GF-D8 (cell line): ENCODE measurements around the gene CACNA1B.
"Not testable (repeated sequence)": the region's sequence is repeated elsewhere in the genome, so short reads cannot be mapped to it uniquely, and the experiment has no call there.

Experiments
- DNase-seq: peaks from one replicate; lab custom pipeline; 2025; lab: John Stamatoyannopoulos, UW

The CACNA1B gene

GRCh38 chr9:137877506-137878122, at the start of gene CACNA1B:
Gene CACNA1B, plus strand, starts transcription at chr9:137877782. Its CDS starts 152 bp downstream, at chr9:137877934.
- not testable (repeated sequence) for DNase-seq

GRCh38 chr9:137827908-137828526, 49.6 kb upstream of the CACNA1B start:
- no peak for DNase-seq

- DNase-seq, result no peak
These were observed 48.9 kb upstream of the CACNA1B start for GRCh38 chr9:137828527-137829259.

DNA sequence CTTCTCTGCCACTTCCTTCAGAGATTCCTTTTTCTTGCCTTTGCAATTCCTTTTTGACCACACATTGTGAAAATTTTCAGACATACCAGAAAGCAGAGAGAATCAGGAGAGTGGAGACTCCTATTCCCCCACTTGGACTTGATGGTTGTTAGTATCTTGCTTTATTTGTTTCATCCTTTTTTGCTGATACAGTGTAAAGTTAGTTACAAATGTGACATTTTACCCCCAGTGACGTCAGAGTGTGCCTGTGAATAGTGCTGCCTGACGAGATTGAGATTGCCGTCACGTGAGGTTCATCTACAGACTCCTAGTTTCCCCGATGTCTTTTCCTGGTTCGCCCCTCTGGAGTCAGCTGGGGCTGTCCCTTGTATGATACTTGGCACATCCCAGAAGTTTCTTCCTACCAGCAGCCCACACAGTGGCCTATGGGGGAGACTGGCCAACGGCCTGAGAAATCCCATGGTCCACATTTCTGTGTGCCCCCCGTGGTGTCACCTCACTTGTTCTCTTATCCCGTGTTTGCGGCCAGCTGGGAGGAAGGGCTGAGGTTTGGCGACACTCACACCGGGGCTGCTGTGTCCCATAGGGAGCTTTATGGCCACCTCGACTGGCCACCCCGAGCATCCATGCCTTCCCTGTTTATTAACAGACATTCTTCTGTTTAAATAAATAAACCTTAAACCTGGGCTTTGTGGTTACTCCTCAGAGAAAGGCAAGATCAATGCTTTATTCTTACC, 48.2 kb upstream of the CACNA1B start:
- DNase-seq, result no peak

DNA sequence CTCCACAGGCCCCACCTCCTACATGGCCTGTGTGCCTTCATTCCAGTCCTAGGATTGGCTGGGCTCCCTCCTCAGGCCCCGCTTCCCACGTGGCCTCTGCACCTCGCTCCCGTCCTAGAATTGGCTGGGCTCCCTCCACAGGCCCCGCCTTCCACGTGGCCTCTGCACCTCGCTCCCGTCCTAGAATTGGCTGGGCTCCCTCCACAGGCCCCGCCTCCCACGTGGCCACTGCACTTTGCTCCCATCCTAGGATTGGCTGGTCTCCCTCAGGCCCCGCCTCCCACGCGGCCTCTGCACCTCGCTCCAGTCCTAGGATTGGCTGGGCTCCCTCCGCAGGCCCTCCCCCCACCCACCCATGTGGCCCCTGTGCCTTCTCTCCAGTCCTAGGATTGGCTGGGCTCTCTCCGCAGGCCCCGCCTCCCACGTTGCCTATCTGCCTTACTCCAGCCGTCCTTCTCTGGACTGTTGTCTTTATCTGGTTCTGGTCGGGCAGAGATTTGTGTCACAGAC, 45.3 kb upstream of the CACNA1B start:
- DNase-seq, result no peak

DNA sequence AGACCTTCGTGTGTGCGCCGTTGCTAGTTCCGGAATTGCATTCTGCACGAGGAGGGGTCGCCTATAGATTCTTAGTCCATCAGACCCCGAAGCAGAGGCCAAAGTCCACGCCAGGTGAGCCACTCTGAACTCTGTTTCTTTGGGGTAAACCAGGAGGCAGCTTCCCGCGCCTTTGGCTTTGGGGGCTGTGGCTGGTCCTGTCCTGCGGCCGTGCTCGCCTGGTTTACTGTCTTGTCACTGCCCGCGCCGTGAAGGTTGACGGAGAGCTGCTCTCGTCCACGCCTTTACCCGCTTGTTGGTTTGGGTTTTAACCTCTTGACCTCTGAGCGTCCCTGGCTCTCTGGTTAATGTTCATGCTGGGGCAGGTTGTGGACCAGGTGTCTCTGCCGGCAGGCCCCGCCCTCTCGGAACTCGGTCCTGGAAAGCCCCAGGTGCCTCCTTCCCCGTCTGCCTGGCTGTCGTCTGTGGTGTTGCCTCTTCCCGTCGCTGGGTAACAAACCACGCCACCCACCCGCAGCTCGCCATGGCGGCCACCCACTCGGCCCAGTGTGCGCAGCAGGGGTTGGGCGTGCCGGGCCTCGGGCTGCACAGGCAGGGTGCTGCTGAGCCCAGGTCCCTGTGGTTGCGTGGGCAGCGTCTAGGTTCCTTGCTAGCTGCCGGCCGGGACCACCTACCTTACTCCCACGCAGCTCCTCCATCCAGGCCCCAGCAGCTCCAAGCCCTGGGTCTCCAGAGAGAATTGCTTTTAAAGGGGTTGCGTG, 44.6 kb upstream of the CACNA1B start:
- DNase-seq, result no peak

GRCh38 chr9:137833721-137834613, 43.6 kb upstream of the CACNA1B start:
- DNase-seq, result no peak

GRCh38 chr9:137834846-137835546, 42.6 kb upstream of the CACNA1B start:
- DNase-seq, result no peak

DNA sequence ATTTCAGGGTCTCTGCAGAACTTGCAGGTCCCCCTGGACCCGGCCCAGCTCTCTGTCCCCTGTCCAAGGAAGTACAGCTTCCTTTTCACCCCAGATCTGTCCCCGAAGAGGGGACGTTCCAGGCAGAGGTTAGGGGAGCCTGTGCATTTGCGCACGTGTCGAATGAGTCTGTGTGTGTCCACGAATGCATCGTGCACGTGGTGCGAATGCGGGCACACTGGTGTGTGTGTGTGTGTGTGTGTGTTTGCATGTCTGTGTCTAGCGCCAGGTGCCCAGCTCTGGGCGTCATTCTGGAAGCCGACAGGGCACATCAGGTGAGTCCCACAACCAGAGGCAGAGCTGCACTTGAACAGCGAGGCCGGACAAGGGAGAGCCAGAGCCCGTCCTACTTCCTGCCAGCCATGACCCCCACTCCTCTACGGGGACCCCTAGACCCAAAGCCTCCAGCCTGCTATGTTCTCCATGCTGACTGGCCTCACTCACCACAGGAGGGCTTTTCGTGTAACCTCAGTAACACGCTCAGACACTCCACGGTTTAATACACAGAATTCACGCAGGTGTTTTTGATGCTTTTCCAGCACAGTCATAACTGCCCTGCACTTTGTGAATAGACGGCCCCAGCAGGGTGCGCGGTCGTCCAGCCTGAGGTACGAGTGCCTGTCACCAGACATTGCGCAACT, 41.3 kb upstream of the CACNA1B start:
- DNase-seq, result no peak

DNA sequence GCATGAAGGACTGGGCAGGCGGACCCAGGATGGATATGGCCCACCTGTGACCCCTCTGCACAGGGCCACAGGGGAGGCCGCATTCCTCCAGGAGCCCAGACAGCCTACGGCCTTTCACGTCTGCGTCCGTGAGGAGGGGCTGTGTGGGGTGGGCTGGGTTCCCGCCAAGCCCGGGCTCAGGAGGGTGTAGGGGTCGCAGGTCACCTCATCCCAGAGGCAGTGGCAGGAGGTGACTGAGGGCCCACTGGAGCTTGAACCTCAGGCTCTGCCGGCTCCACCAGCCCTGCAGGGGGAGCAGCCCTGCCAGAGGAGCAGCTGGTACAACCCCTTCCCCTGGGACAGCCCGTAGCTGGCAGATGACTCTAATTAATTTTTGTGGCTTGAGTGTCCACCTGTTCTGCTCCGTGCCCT, 40.7 kb upstream of the CACNA1B start:
- no peak for DNase-seq

DNA sequence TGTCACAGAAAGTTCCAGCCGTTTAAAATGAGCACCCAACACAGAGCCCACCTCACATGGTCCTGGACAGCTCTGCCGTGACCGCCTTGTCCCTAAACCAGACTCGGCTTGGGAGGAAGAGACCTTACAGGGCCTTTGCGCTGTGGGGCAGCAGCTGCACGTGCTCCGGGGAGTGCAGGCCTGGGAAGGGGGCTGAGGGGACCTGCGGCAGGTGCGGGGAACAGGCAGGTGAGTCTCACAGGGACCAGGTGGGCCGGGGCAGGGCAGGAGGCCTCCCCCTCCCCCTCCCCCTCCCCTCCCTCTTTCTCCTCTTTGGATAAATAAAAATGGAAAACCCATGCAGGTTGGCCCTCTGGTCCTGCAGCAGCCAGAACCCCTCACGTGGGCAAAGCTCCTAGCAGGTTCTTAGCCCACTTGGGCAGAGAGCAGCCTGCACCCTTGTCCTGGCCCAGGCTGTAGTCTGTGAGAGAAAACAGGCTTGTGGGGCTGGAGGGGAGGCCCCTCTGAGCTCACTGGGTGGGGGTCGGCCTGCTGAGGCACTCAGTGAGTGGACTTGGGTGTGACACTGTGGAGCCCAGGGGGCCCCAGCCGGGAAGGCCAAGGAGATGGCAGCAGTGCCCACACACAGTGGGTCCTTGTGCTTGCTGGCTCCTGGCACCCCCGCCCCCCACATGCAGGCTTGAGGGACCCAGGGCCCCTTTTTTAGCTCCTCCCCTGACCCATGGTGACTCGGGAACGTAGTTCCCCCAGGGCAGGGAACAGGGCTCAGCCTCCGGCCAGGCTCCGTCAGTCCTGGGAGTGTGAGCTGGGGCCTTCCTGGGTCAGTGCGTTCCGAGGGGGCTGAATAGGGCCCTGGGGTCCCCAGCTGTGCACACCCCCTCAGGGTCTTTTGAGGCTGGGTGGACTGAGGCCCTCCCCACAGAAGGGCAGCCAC, 40.0 kb upstream of the CACNA1B start:
- DNase-seq, result no peak

DNA sequence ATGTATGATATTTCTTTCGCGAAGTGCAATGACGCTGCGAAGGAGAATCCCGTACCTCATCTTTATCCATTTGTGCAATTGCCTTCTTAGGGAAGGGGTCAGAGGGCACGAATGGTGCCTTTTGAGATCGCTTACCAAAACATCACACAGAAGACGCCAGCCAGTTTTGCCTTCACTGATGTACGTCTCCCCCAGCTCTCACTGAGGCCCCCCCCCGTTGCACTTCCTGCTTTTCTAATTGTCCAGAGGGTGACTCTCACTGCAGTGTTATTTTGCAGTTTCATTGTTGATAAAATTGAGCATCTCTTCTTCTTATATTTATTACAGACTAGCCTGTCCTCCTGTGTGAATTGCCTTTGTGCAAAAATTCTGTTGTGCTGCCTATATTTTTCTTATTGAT, 39.0 kb upstream of the CACNA1B start:
- no peak for DNase-seq

DNA sequence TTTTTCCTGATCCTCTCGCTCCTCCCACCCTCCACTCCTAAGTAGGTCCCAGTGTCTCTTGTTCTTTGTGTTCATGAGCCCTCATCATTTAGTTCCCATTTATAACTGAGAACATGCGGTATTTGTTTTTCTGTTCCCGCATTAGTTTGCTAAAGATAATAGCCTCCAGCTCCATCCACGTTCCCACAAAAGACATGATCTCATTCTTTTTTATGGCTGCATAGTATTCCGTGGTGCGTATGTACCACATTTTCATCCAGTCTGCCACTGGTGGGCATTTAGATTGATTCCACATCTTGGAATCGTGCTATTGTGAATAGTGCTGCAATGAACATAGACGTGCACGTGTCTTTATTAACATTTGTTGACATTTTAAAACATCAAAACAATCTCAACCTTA, 34.2 kb upstream of the CACNA1B start:
- no peak for DNase-seq

DNA sequence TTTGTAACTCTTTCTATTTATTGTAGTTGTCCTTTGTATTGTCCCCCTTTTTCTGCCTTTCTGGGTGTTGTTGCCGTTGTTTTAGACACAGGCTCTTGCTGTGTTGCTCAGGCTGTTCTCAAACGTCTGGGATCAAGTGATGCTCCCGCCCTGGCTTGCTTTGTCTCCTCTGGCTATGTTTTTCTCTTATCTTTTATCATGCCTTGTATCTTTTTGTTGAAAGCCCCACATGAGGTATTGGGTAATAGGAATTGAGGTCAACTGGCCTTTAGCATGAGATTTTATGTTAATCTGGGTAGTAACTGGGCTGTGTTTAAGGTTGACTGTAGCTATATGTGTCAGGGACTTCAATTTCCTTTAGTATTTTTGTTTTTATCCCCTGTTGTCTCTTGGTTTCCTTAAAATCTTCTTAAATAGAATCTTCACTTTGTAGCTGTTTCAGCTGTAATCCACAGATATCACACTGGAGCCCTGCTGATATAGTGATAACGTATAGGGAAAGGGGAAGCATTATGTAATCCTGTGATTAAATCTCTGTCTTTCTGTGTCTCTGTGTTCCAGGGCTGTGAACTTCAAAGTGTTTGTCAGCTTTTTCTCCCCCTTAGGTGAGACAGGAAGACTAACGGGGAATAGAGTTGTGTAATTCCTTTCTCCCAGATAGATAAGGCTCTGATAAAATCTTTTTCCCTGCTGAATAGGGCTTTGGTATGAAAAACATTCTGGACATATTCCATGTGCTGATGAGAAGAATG, 25.9 kb upstream of the CACNA1B start:
- no peak for DNase-seq

GRCh38 chr9:137853392-137853995, 24.1 kb upstream of the CACNA1B start:
- DNase-seq, result no peak

- DNase-seq, result no peak
These were observed 17.2 kb upstream of the CACNA1B start for GRCh38 chr9:137860361-137860760.

DNA sequence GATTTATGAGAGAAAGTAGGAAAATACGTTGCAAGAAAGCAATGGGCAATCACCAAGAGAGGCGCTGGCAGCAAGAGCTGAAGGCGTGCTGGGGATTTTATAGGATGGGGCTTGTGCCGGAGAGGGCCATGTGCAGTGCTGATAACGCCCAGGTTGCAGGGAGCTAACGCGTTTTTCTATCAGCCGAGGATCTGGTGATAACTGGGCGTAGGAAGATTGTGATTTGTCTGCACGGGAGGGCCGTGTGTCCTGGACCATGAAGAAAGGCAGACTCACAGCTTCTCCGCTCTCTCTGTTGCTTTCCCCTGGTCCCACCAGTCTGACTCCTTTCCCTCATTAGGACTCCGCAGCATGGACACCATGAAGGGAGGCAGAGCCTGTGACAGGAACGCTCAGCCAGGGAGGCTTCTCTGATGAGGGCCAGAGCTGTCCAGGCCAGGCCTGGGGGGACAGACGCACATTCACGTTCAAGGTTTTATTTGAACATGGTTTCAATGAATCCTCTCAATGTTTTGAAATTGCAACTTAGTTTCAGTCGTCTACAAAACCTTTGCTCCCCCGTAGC, 11.9 kb upstream of the CACNA1B start:
- DNase-seq, result no peak
